Forelimb muscle (tissue), 1 donor: ENCODE measurements around the gene FBXO41. TPM values are rescaled to one million over a fixed set of nuclear protein-coding genes. Genes with fewer than 3 reads are reported as not detected.

Experiments used
- DNase-seq: peaks from one replicate; pipeline ENCODE4 v3.0.0-alpha.2; 2013; ENCODE audit warnings: low read depth
- polyA plus RNA-seq: library from polyadenylated mRNA; unstranded; fragments of 120-200 nt; gene quantifications from one replicate; pipeline ENCODE4 v1.2.1, GENCODE V29; 2013; ENCODE audit not compliant: insufficient read length

FBXO41 gene
- polyA plus RNA-seq, 1 donor, result 0.18 TPM

DNA sequence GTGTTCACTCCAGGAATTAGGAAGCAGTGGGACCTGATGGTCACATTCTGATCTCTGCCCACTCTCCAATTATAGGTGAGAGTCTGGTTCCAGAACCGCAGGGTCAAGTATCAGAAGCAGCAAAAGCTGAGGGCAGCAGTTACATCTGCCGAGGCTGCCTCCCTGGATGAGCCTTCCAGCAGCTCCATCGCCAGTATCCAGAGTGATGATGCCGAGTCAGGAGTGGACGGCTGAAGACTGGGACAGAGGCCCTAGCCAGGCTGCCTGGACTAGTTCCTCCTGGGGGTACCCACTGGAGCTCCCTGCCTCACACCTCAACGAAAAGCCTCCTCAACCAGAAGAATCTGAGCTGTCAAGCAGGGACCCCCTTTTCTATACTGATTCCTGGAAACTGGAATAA is 73.6 kb downstream of the FBXO41 start:
- no peak for DNase-seq

DNA sequence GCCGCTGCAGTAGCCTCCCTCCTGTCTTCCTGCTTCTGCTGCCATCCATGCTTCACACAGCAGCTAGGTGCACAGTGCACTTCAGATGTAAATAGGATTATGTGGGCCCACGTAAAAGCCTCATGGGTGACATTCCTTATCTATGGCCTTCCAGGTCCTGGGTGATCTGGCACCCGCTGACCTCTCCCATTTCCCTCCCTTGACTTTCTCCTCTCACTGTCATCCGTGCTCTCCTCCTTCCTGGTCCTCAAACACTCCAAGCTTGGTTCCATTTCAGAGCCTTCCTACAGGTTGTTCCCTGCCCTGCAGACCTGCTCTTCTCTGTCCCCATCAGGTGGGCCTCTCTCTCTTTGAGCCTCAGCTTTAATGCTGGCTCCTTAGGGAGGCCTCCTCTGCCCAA is 74.3 kb downstream of the FBXO41 start:
- no peak for DNase-seq

DNA sequence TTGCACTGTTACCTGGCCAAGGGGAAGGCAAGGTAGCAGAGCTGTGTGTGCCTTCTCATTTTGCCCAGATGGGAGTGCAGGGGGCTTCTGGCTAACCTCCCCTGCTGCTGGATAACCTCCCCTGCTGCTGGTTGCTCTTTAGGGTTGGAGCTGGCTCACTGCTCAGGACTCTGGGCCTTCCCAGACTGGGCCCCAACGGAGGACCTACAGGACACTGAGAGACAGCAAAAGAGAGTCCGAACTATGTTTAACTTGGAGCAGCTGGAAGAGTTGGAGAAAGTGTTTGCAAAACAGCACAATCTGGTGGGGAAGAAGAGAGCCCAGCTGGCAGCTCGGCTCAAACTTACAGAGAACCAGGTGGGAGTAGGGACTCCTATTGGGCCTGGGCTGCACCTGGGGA is 76.0 kb downstream of the FBXO41 start:
- DNase-seq, result no peak

DNA sequence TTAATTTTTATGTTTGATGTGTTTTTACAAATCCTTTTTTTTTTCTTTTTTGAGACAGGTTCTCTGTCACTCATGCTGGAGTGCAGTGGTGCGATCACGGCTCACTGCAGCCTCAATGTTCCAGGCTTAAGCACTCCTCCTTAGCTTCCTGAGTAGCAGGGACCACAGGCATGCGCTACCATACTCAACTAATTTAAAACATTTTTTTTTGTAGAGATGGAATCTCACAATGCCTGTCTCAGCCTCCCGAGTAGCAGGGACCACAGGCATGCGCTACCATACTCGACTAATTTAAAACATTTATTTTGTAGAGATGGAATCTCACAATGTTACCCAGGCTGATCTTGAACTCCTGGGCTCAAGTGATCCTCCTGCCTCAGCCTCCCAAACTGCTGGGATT is 78.7 kb downstream of the FBXO41 start:
- no peak for DNase-seq

Other genes starting within 250 kb of the FBXO41 start
- 6.8 TPM for gene SFXN5, start 212.8 kb downstream of the FBXO41 start, polyA plus RNA-seq
- gene RAB11FIP5, start 171.5 kb downstream of the FBXO41 start, polyA plus RNA-seq, result 13.0 TPM
- gene NOTO, start 81.9 kb downstream of the FBXO41 start, polyA plus RNA-seq, result not detected
- 32.5 TPM for gene SMYD5, start 70.2 kb downstream of the FBXO41 start, polyA plus RNA-seq
- gene PRADC1, start 51.2 kb downstream of the FBXO41 start, polyA plus RNA-seq, result 35.3 TPM
- gene CCT7, start 50.2 kb downstream of the FBXO41 start, polyA plus RNA-seq, result 176 TPM
- not detected for gene EGR4, start 9.1 kb upstream of the FBXO41 start, polyA plus RNA-seq
- 15.6 TPM for gene ALMS1, start 101.4 kb upstream of the FBXO41 start, polyA plus RNA-seq